Testis (tissue), 3 donors: Measurements from ENCODE around the gene ECEL1. TPM values are rescaled to one million over a fixed set of nuclear protein-coding genes. Genes with fewer than 3 reads are reported as not detected.

Experiments used
- DNase-seq: peaks from one replicate; pipeline ENCODE4 v3.0.0-alpha.2; 2019
- H3K27ac ChIP-seq, 2 donors: fragments of 200-600 bp; sonication (generic); one replicate each; pipeline ENCODE4 v1.5.1; 2019
- H3K27me3 ChIP-seq: fragments of 200-600 bp; sonication (generic); one replicate; pipeline ENCODE4 v1.5.1; 2019
- H3K36me3 ChIP-seq: fragments of 200-600 bp; sonication (generic); one replicate; pipeline ENCODE4 v1.5.1; 2017; ENCODE audit warnings: low read depth; ENCODE audit errors: missing control alignments
- H3K4me1 ChIP-seq: fragments of 200-600 bp; sonication (generic); one replicate; pipeline ENCODE4 v1.5.1; 2019
- H3K4me3 ChIP-seq, 2 donors: fragments of 200-600 bp; sonication (generic); one replicate each; pipeline ENCODE4 v1.5.1; 2017 to 2019
- H3K9me3 ChIP-seq: fragments of 200-600 bp; sonication (generic); one replicate; pipeline ENCODE4 v1.5.1; 2017
- POLR2A ChIP-seq: fragments of 450-650 bp; IDR thresholded peaks from one replicate; pipeline ENCODE4 v1.6.1; 2017; ENCODE audit warnings: antibody characterized with exemption, mild to moderate bottlenecking, moderate library complexity
- WGBS, 2 donors: methylation state at CpG; one replicate each; pipeline ENCODE4 v1.1.5; 2018; 5-methylcytosine and 5-hydroxymethylcytosine counted together
- intact Hi-C: fragments of 100-400 bp; cut with DNase I; formaldehyde crosslinking; loops from one replicate; pipeline ENCODE4 v1.15.1; 2023; ENCODE audit warnings: low total_unique reads
- polyA plus RNA-seq: library from polyadenylated mRNA; stranded (reverse); fragments of 350-450 nt; fragmentation: Illumina TruSeq; extraction: RNeasy Lipid Tissue Mini Kit (QIAGEN cat#74804); gene quantifications from one replicate; pipeline ENCODE4 v1.2.3, GENCODE V29; 2014; ENCODE audit warnings: low read depth, low replicate concordance; ENCODE audit not compliant: insufficient read depth
- total RNA-seq, 2 donors: library from RNA; depleted of rRNA; stranded (reverse); fragments of >200 nt; gene quantifications; one replicate each; pipeline ENCODE4 v1.2.3, GENCODE V29; 2016
- TF ChIP-seq, protein P1 (sequence below), 3 experiments: fragments of 450-650 bp in 2 of 3; fragments of 200-600 bp in 1 of 3; sonication (generic) in 1 of 3; IDR thresholded peaks; one replicate each; pipeline ENCODE4 v1.5.1; 2016 to 2019; ENCODE audit warnings: antibody characterized with exemption in 3 of 3, mild to moderate bottlenecking in 2 of 3, moderate library complexity in 1 of 3

ECEL1 gene
- total and polyA plus RNA-seq, 3 donors from 2014 or later = 2.7 to 8.7 (median 4.3) TPM

DNA sequence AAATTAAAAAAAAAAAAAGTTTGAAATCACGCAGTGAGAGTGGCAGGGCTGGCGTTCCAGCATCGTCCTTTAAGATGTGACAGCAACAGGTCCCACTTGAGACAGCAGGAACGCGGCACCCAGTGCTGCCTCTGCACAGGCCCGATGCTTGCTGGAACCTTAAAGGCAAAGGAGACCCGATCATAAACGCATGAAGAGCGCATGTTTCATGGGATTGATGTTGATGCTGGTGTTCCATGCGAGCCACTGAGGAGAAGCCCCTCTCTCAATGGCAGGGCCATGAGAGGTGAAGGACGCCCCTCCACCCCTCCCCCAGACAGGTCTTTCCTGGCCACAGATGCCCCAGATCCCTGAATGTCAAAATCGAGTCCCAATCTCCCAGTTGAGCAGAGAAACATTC lies 49.5 kb downstream of the ECEL1 start:
- Histone ChIP-seq H3K36me3 (no peaks in the 10 kb centered on the region), H3K9me3 (no peaks in the 10 kb centered on the region), H3K4me3 (no peak overlapping the region), H3K4me1 (no peaks in the 10 kb centered on the region), H3K27ac (no peak overlapping the region), H3K27me3 (no peaks in the 10 kb centered on the region)
- DNase-seq = no peak
- WGBS, 2 donors = 88 to 94% methylated on average over 11 to 12 of the region's 12 CpGs
- intact Hi-C loops = loop anchor here (5.0 kb wide), 1 partner anchor 536 kb away; no protein-coding TSS in a partner anchor
- TF ChIP-seq POLR2A = no peak
- TF ChIP-seq, protein P1, sequence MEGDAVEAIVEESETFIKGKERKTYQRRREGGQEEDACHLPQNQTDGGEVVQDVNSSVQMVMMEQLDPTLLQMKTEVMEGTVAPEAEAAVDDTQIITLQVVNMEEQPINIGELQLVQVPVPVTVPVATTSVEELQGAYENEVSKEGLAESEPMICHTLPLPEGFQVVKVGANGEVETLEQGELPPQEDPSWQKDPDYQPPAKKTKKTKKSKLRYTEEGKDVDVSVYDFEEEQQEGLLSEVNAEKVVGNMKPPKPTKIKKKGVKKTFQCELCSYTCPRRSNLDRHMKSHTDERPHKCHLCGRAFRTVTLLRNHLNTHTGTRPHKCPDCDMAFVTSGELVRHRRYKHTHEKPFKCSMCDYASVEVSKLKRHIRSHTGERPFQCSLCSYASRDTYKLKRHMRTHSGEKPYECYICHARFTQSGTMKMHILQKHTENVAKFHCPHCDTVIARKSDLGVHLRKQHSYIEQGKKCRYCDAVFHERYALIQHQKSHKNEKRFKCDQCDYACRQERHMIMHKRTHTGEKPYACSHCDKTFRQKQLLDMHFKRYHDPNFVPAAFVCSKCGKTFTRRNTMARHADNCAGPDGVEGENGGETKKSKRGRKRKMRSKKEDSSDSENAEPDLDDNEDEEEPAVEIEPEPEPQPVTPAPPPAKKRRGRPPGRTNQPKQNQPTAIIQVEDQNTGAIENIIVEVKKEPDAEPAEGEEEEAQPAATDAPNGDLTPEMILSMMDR (IDR thresholded peaks at IDR 0.05) = no peak

- Histone ChIP-seq H3K27me3 (no peaks in the 10 kb centered on the region), H3K4me1 (no peaks in the 10 kb centered on the region), H3K4me3 (no peak overlapping the region), H3K36me3 (no peaks in the 10 kb centered on the region), H3K27ac (no peak overlapping the region), H3K9me3 (no peaks in the 10 kb centered on the region)
- TF ChIP-seq POLR2A = no peak
- TF ChIP-seq, protein P1 (IDR thresholded peaks at IDR 0.05) = no peak
- WGBS, 2 donors = 85 to 95% methylated on average over 12 of the region's 12 CpGs
- intact Hi-C loops = loop anchor here (5.0 kb wide), 1 partner anchor 535 kb away; no protein-coding TSS in a partner anchor
- DNase-seq = no peak
Observed at GRCh38 chr2:232437195-232437571, 50.5 kb downstream of the ECEL1 start.

DNA sequence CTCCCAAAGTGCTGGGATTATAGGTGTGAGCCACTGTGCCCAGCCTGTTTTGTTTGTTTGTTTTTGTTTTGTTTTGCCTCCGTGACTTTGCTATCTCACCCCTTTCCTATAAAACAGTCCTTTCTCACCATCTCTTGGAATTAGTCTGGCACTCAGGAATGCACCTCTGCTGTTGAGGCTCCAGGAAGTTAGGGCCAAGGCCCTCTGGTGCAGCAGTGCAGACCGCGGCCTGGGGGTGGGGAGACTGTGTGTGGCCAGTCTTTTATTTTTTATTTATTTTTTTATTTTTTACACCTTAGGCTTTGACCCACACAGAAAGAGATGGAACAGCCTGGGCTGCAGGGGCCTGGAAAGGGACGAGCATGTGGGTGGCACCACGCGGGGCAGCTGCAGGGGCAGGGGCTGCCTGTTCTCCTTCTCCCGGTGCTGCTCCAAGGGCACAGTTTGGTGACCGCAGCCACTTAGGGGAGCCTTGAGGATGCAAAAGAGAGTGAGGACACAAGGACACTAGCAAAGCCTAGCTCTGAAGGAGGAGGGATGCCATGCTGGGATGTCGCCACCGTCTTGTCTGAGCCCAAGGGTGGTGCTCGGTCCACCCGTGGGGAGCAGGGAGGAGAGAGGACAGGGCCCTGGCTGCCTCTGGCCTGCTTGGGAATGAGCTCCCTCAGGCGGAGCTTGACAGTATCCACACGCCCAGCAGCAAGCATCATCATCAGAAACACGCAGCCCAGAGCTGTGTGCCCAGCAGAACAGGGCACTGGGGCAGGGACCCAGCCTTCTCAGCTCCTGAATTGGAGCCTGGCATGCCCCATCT lies 51.0 kb downstream of the ECEL1 start:
- WGBS, 2 donors = 86 to 87% methylated on average over 12 to 15 of the region's 15 CpGs

DNA sequence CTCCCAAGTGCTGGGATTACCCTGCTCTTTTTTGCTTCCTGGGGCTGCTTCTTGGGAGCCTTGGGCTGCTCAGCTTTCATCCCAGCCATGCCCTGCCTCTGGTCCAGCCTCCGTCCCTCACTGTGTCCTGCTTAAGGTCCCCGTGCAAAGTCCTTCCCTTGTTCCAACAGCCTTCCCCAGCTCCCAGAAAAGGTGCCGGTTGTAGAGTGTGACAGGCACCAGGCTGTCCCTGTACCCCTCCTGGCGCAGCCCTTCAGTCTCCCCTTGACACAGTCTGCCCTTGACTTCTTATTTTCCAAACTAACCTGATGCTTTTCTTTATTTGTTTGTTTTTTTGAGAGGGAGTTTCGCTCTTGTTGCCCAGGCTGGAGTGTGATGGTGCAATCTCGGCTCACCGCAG lies 51.8 kb downstream of the ECEL1 start:
- Histone ChIP-seq H3K9me3 (no peaks in the 10 kb centered on the region), H3K27ac (no peak overlapping the region), H3K27me3 (no peaks in the 10 kb centered on the region), H3K4me1 (no peaks in the 10 kb centered on the region), H3K4me3 (no peak overlapping the region), H3K36me3 (no peaks in the 10 kb centered on the region)
- DNase-seq = no peak
- WGBS, 2 donors = 80 to 94% methylated on average over 7 of the region's 7 CpGs
- TF ChIP-seq, protein P1 (IDR thresholded peaks at IDR 0.05) = no peak
- no peak for TF ChIP-seq POLR2A
- intact Hi-C loops = loop anchor here (5.0 kb wide), 1 partner anchor 534 kb away; no protein-coding TSS in a partner anchor

More for the DNA sequence above, 51.0 kb downstream of the ECEL1 start:
- Histone ChIP-seq H3K36me3 (no peaks in the 10 kb centered on the region), H3K9me3 (no peaks in the 10 kb centered on the region), H3K27me3 (no peaks in the 10 kb centered on the region), H3K4me1 (no peaks in the 10 kb centered on the region), H3K27ac (no peak overlapping the region), H3K4me3 (no peak overlapping the region)
- TF ChIP-seq POLR2A = no peak
- TF ChIP-seq, protein P1 (IDR thresholded peaks at IDR 0.05) = no peak
- DNase-seq = no peak
- intact Hi-C loops = loop anchor here (5.0 kb wide), 1 partner anchor 534 kb away; no protein-coding TSS in a partner anchor

- Histone ChIP-seq H3K27me3 (no peaks in the 10 kb centered on the region), H3K4me3 (no peak overlapping the region), H3K27ac (no peak overlapping the region), H3K9me3 (no peaks in the 10 kb centered on the region), H3K36me3 (no peaks in the 10 kb centered on the region), H3K4me1 (no peaks in the 10 kb centered on the region)
- TF ChIP-seq, protein P1 (IDR thresholded peaks at IDR 0.05) = no peak
- no peak for TF ChIP-seq POLR2A
- DNase-seq = no peak
- intact Hi-C loops = loop anchor here (5.0 kb wide), 1 partner anchor 533 kb away; no protein-coding TSS in a partner anchor
- WGBS, 2 donors = 97% methylated on average over 4 of the region's 4 CpGs
Observed at GRCh38 chr2:232435375-232435648, 52.3 kb downstream of the ECEL1 start.
